Sigmoid colon (tissue), 4 donors: Measurements from ENCODE around the gene CISD3.

Experiments used
- EP300 ChIP-seq, 4 donors: sonication (generic); formaldehyde crosslinking; IDR thresholded peaks; one replicate each; pipeline ENCODE4 v1.6.1; 2017; ENCODE audit warnings: antibody characterized with exemption in 4 of 4
- POLR2A ChIP-seq, 2 donors: fragments of 450-650 bp; IDR thresholded peaks; one replicate each; pipeline ENCODE4 v1.6.1; 2016; ENCODE audit warnings: antibody characterized with exemption in 2 of 2, mild to moderate bottlenecking in 2 of 2, moderate library complexity in 2 of 2
- POLR2AphosphoS5 ChIP-seq, 4 donors: sonication (generic); formaldehyde crosslinking; IDR thresholded peaks; one replicate each; pipeline ENCODE4 v1.6.1; 2017; ENCODE audit warnings: antibody characterized with exemption in 4 of 4

DNA sequence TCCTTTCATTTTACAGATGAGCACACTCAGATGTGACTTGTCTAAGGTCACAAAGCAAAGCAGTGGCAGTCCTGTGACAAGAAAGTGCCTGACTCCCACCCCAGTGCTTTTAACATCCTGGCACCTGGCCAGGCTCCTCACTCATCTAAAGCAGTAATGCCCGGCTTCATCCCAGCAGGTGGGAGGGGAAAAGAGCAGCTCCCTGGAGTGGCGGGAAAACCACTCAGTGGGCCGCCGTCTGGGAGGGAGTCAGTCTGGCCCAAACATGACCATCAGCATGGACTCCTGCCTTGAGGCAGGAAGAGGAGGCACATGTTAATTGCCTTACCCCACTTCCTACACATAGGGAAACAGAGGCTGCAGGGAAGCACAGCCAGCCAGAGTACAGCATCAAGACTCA, 15.4 kb downstream of the CISD3 start:
- no peak for TF ChIP-seq POLR2A (IDR thresholded peaks at IDR 0.05)
- TF ChIP-seq EP300 (IDR thresholded peaks at IDR 0.05): no peak
- no peak for TF ChIP-seq POLR2AphosphoS5 (IDR thresholded peaks at IDR 0.05)
